Globus pallidus (tissue), 1 donor: Measurements from ENCODE around the gene ABHD17B.
"Not testable (repeated sequence)": the region's sequence is repeated elsewhere in the genome, so short reads cannot be mapped to it uniquely, and the experiment has no call there.

ENCODE experiments used
- DNase-seq: peaks from one replicate; pipeline ENCODE4 v3.0.0-alpha.2; 2015; ENCODE audit warnings: low spot score

Gene ABHD17B

GRCh38 chr9:71911061-71911907 lies at the start of gene ABHD17B, which contains the start of gene C9orf85:
Gene ABHD17B, minus strand, starts transcription at chr9:71911193. Its CDS starts 36,113 bp downstream, at chr9:71875080.
Gene C9orf85, plus strand, starts transcription at chr9:71911639. Its CDS starts 96 bp downstream, at chr9:71911735.
- DNase-seq = peak; percentile 100

- DNase-seq = no peak
Observed at GRCh38 chr9:71955300-71955915, 44.4 kb upstream of the ABHD17B start.

DNA sequence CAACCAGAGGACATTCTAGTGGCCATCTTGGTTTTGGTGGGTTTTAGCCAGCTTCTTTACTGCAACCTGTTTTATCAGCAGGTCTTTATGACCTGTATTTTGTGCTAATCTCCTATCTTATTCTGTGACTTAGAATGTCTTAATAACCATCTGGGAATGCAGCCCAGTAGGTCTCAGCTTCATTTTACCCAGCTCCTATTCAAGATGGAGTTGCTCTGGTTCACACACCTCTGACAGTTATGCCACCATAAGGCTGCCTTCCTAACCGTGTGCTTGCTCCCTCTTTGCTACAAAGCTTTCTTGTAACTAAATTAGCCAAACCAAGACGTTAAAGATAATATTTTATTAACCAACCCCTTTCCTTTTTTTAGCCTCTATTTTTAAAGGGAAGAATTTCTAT lies 43.7 kb upstream of the ABHD17B start:
- DNase-seq = not testable (repeated sequence)

DNA sequence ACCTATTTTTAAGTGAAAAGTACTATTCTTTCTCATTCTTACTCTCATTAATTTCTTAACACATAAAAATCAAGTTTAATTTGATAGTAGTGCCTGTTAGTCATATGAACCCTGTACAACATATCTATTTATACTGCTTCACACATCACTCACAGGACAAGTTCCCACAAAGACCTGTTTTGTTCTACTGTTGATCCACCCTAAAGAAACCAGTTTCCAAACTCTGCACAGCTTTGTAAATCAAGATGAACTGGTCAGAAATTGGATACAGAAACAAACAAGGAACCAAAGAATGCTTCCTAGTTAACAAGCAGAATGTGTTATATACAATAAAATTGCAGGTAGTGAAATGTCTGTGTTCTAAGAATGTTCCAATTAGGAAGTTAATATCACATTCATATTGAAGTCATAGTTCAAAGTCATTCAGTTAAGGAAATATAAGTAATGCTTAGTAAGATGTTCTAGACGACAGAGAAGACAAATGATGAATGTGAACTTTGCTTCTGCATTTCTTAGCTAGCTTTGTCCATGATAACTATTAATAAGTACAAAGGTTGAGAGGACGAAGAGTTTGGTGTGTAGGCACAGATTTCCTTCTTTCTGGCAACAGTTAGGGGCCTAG lies 33.9 kb upstream of the ABHD17B start:
- no peak for DNase-seq

GRCh38 chr9:71941998-71942567 lies 31.1 kb upstream of the ABHD17B start:
- no peak for DNase-seq

- DNase-seq = no peak
Observed at GRCh38 chr9:71941060-71941568, 30.1 kb upstream of the ABHD17B start.

DNA sequence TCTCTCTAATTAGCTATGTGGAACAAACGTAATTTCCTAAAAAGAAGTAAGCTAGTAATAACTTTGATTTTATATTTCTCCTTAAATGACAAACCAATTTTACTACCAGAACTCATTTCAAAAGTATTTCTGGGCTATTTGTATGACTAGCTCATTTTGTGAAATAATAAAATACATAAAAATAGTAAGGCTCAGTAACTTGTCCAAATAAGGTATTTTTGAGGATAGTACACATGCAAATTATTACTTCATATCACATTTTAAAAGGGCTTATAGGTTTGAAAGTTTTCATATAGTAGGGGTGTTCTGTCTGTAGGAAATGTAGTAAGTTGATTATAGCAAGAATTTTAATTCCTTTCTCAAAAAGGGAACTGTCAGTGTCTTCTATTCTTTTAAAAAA lies 26.9 kb upstream of the ABHD17B start:
- no peak for DNase-seq

DNA sequence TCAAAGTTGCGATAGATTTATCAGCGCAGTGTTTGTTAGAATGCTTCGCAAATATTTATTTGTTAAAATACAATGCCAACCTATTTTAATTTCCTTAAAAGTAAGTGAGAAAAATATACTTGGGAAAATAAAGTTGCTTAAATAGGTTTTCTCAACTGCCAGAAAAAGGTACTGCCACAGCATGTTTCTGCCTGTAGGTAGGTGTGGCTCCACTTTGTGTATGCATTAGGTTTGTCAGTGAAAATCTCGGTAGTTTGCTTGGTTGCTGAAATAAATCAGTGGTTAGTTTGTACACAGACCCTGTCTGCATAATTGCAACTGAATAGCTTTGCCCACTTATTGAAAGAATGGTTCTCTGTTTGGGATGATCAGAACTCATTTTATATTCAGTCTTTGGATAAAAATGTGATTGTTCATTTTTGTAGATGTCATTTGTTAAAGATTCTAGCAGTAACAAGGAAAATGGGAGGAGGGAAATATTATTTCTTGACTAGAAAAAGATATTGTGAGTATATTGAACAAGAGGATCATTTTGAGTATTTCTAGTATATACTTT lies 26.2 kb upstream of the ABHD17B start:
- peak; percentile 86 for DNase-seq

DNA sequence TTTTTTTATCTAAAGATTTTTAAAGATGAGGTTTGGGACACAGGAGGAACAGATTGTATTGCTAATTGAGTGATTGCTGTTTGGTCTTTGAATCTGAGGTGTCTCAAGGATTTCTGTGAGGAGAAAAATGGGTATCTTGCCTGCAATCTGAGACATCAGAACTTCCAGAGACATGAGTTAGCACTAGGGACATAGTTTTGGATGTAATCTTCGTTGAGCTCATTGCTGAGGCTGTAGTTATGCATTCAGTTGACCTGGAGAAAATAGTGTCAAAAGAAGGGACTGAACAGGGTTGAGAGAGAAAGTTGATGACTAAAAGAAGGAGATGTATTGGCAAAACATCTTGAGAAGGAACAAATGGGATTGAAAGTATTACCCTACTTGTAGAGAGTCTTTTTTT lies 25.1 kb upstream of the ABHD17B start:
- DNase-seq = no peak

DNA sequence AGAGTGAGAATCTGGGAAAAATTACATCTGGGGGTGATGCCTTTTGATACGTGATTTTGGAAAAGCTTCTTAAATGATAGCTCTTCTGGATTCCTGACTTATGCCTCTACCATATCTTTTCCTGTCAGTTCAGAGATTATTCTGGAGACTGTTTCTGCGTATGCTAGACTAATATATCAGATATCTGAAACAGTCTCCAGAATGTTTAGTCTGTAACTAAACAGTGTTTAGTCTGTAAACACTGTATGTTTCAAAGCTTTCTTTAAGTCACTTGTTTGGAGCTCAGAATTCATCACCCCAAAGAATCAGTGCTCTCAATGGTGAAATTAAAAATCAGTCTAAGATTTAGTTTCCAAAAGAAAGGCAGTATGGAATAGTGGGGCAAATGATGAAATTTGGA lies 20.2 kb upstream of the ABHD17B start:
- no peak for DNase-seq

DNA sequence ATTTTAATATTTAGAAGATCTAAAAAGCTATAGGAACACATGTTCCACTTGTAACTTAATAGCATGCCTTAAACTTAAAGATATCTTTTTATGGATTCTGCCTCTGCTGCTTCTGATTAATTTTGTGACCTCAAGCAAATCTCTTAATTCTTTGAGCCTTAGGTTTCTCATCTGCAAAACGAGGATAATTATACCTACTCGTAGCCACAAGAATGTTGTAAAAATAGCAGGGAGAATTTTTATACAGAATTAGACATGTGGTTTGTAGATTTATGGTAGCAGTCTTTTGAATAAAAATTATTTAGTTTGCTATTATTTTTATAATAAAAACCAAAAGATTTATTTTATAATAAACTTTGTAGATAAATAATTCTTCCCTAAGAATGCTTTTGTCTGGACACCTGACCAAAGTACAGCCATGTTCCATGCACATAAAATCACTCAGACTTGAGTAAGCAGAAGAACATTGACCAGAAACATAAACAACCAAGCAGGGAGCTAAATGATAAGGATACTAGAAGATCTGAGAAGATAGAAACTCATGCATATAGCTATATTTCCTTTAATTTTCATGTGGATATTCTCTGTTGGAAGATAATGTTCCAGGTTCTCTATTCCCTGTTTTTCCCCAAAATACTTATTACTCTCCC lies 18.9 kb upstream of the ABHD17B start:
- no peak for DNase-seq

GRCh38 chr9:71929223-71929622 lies 18.2 kb upstream of the ABHD17B start:
- DNase-seq = no peak

DNA sequence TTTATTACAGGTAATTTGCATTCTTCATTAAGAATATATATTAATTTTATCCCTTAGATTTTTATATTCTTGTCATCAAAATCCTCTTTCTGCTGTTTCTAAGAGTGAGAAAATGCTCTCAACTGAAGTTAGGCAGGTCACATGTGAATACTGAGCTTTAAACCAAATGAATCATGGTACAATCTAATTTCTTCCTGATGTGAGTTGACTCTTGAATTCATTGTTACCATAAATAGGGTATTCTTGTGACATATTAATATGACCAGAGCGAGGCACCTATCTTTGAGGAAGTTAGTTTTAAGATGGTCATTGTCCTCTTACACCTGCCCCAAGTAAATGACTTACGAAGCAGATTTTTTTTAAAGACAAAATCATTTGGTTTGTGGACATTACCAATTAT lies 17.8 kb upstream of the ABHD17B start:
- DNase-seq = no peak

- DNase-seq = no peak
Observed at GRCh38 chr9:71928376-71928775, 17.4 kb upstream of the ABHD17B start.

DNA sequence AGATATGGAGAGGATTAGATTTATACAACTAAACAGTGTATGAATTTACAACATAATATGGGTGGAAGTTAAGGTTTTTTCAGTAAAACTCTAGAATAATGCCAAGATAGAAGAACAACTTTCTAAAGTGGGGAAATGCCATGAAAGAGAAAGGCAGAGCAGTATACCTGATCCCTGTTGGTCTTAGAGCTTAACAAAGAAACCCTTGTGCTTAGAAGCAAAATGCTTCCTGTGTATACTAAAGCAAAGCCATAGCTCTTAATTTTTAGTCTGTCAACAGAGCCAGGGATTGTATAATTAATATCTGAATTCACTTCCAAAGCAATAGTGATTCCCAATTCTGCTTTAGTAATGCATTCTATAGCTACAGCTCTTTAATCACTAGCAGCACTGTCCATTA lies 14.8 kb upstream of the ABHD17B start:
- no peak for DNase-seq

DNA sequence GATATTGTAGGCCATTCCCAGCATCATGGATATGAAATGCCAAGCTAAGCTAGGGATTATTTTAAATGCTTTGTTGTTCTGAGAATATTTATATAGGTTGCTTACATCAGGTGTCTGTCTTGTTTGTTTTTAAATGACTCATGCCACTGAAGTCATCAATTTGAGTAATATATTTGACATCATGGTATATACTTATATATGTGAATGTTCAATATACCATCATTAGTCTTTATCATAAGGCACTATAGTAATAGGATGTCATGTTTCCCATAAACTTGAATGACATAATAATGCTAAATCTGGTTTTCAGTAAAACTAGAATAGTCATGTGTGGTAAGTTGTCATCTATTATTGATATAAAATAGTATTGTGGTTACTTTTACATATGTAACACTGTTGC lies 13.6 kb upstream of the ABHD17B start:
- DNase-seq = no peak

- no peak for DNase-seq
Observed at GRCh38 chr9:71921190-71921814, 10.3 kb upstream of the ABHD17B start.

- DNase-seq = no peak
Observed at GRCh38 chr9:71920456-71921189, 9.6 kb upstream of the ABHD17B start.

DNA sequence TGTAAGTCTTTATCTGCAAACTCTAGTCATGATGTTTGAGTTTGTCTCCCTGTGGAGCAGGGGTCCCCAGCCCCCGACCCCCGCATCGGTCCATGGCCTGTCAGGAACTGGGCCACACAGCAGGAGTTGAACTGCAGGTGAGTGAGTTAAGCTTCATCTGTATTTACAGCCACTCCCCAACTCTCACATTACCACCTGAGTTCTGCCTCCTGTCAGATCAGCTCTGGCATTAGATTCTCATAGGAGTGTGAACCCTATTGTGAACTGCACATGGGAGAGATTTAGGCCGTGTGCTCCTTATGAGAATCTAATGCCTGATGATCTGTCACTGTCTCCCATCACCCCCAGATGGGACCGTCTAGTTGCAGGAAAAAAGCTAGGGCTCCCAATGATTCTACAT lies 7.4 kb upstream of the ABHD17B start:
- no peak for DNase-seq

DNA sequence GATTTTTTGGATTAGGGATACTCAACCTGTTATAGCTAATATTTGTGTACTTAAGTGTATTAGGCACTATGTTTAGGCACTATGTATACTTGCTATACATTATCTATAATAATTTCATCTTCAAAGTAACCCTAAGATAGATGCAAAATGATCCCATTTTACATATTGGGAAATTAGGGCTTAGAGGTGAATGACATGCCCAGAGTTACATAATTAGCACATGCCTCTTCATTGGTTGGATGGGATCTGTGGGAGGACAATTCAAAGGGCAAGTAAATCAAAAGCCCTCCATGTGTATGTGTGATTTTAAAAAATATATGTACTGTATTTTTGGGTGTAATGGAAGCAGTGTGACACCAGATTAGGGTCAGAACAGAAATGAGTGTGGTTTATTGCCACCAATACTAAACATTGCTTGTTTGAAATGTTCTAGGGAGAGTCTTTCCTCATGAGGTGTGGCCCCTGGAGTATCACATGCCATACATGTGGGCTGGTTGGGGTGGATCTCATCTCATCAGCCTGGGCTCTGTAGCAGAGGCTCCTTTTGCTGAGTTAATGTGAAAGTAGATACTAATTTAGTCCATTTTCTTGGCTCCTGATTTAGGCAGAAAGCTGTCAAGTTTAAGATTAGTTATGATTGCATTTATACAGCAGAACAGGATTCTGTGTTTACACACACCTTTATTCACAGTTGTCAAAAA lies 6.0 kb upstream of the ABHD17B start:
- no peak for DNase-seq
